ENCODE results near the gene GALR2.
"Not testable (repeated sequence)": the region's sequence is repeated elsewhere in the genome, so short reads cannot be mapped to it uniquely, and the experiment has no call there.

Gene GALR2

GRCh38 chr17:76038050-76038449 lies 36.5 kb upstream of the GALR2 start:
- no peak overlapping the region for H3K9ac ChIP-seq (ENCODE audit: low read length)
- no peak overlapping the region for H3K4me3 ChIP-seq (ENCODE audit: low read length)
- H3K27me3 ChIP-seq (ENCODE audit: control insufficient read depth, insufficient read depth, low read length), result no peaks in the 10 kb centered on the region
- H3K36me3 ChIP-seq (ENCODE audit: control insufficient read depth, low read depth, low read length), result peaks cover 35% of the 10 kb centered on the region
- H3K27ac ChIP-seq (ENCODE audit: low read length), result no peak overlapping the region
- no peaks in the 10 kb centered on the region for H3K9me3 ChIP-seq (ENCODE audit: control insufficient read depth, low read depth, low read length)
- peaks cover 17% of the 10 kb centered on the region for H3K4me1 ChIP-seq (ENCODE audit: control insufficient read depth, low read depth, low read length)

- Histone ChIP-seq H3K4me3 (ENCODE audit: low read length) (no peak overlapping the region), H3K36me3 (ENCODE audit: control insufficient read depth, low read depth, low read length) (peaks cover 46% of the 10 kb centered on the region), H3K9ac (ENCODE audit: low read length) (no peak overlapping the region), H3K4me1 (ENCODE audit: control insufficient read depth, low read depth, low read length) (peaks cover 17% of the 10 kb centered on the region), H3K27ac (ENCODE audit: low read length) (no peak overlapping the region), H3K9me3 (ENCODE audit: control insufficient read depth, low read depth, low read length) (no peaks in the 10 kb centered on the region), H3K27me3 (ENCODE audit: control insufficient read depth, insufficient read depth, low read length) (no peaks in the 10 kb centered on the region)
Measured at GRCh38 chr17:76039121-76039520, 35.5 kb upstream of the GALR2 start.

- Histone ChIP-seq H3K27me3 (ENCODE audit: control insufficient read depth, insufficient read depth, low read length) (no peaks in the 10 kb centered on the region), H3K36me3 (ENCODE audit: control insufficient read depth, low read depth, low read length) (peaks cover 58% of the 10 kb centered on the region), H3K9ac (ENCODE audit: low read length) (no peak overlapping the region), H3K4me1 (ENCODE audit: control insufficient read depth, low read depth, low read length) (peaks cover 17% of the 10 kb centered on the region), H3K27ac (ENCODE audit: low read length) (no peak overlapping the region), H3K9me3 (ENCODE audit: control insufficient read depth, low read depth, low read length) (no peaks in the 10 kb centered on the region), H3K4me3 (ENCODE audit: low read length) (no peak overlapping the region)
Measured at GRCh38 chr17:76040376-76040775, 34.2 kb upstream of the GALR2 start.

GRCh38 chr17:76042868-76043267 lies 31.7 kb upstream of the GALR2 start:
- Histone ChIP-seq H3K36me3 (ENCODE audit: control insufficient read depth, low read depth, low read length) (peaks cover 78% of the 10 kb centered on the region), H3K4me1 (ENCODE audit: control insufficient read depth, low read depth, low read length) (peaks cover 10% of the 10 kb centered on the region)
- H3K9me3 ChIP-seq (ENCODE audit: control insufficient read depth, low read depth, low read length); H3K27ac ChIP-seq (ENCODE audit: low read length); H3K27me3 ChIP-seq (ENCODE audit: control insufficient read depth, insufficient read depth, low read length); H3K4me3 ChIP-seq (ENCODE audit: low read length); H3K9ac ChIP-seq (ENCODE audit: low read length): not testable (repeated sequence)

GRCh38 chr17:76044475-76045007 lies 30.0 kb upstream of the GALR2 start:
- Histone ChIP-seq H3K4me1 (ENCODE audit: control insufficient read depth, low read depth, low read length) (peaks cover 10% of the 10 kb centered on the region), H3K36me3 (ENCODE audit: control insufficient read depth, low read depth, low read length) (peaks cover 80% of the 10 kb centered on the region)
- H3K27ac ChIP-seq (ENCODE audit: low read length); H3K27me3 ChIP-seq (ENCODE audit: control insufficient read depth, insufficient read depth, low read length); H3K9ac ChIP-seq (ENCODE audit: low read length); H3K4me3 ChIP-seq (ENCODE audit: low read length); H3K9me3 ChIP-seq (ENCODE audit: control insufficient read depth, low read depth, low read length): not testable (repeated sequence)

- H3K36me3 ChIP-seq (ENCODE audit: control insufficient read depth, low read depth, low read length), result peaks cover 79% of the 10 kb centered on the region
- H3K9ac ChIP-seq (ENCODE audit: low read length), result no peak overlapping the region
- H3K27me3 ChIP-seq (ENCODE audit: control insufficient read depth, insufficient read depth, low read length), result no peaks in the 10 kb centered on the region
- H3K4me1 ChIP-seq (ENCODE audit: control insufficient read depth, low read depth, low read length), result peaks cover 3% of the 10 kb centered on the region
- no peaks in the 10 kb centered on the region for H3K9me3 ChIP-seq (ENCODE audit: control insufficient read depth, low read depth, low read length)
- H3K4me3 ChIP-seq (ENCODE audit: low read length), result no peak overlapping the region
- H3K27ac ChIP-seq (ENCODE audit: low read length), result no peak overlapping the region
Measured at GRCh38 chr17:76046064-76046463, 28.5 kb upstream of the GALR2 start.

- no peak overlapping the region for H3K9ac ChIP-seq (ENCODE audit: low read length)
- H3K27me3 ChIP-seq (ENCODE audit: control insufficient read depth, insufficient read depth, low read length), result no peaks in the 10 kb centered on the region
- peaks cover 71% of the 10 kb centered on the region for H3K36me3 ChIP-seq (ENCODE audit: control insufficient read depth, low read depth, low read length)
- no peaks in the 10 kb centered on the region for H3K4me1 ChIP-seq (ENCODE audit: control insufficient read depth, low read depth, low read length)
- no peak overlapping the region for H3K4me3 ChIP-seq (ENCODE audit: low read length)
- no peaks in the 10 kb centered on the region for H3K9me3 ChIP-seq (ENCODE audit: control insufficient read depth, low read depth, low read length)
- H3K27ac ChIP-seq (ENCODE audit: low read length), result no peak overlapping the region
Measured at GRCh38 chr17:76048025-76048605, 26.5 kb upstream of the GALR2 start.

- no peak overlapping the region for H3K27ac ChIP-seq (ENCODE audit: low read length)
Measured at GRCh38 chr17:76048711-76049110, 25.9 kb upstream of the GALR2 start.

GRCh38 chr17:76049239-76049638 lies 25.3 kb upstream of the GALR2 start:
- H3K9ac ChIP-seq (ENCODE audit: low read length), result no peak overlapping the region
- H3K9me3 ChIP-seq (ENCODE audit: control insufficient read depth, low read depth, low read length), result no peaks in the 10 kb centered on the region
- peaks cover 69% of the 10 kb centered on the region for H3K36me3 ChIP-seq (ENCODE audit: control insufficient read depth, low read depth, low read length)
- no peaks in the 10 kb centered on the region for H3K4me1 ChIP-seq (ENCODE audit: control insufficient read depth, low read depth, low read length)
- H3K4me3 ChIP-seq (ENCODE audit: low read length), result no peak overlapping the region
- H3K27ac ChIP-seq (ENCODE audit: low read length), result no peak overlapping the region
- H3K27me3 ChIP-seq (ENCODE audit: control insufficient read depth, insufficient read depth, low read length), result no peaks in the 10 kb centered on the region

More at GRCh38 chr17:76048711-76049110, 25.9 kb upstream of the GALR2 start:
- Histone ChIP-seq H3K4me3 (ENCODE audit: low read length) (no peak overlapping the region), H3K9me3 (ENCODE audit: control insufficient read depth, low read depth, low read length) (no peaks in the 10 kb centered on the region), H3K9ac (ENCODE audit: low read length) (no peak overlapping the region), H3K4me1 (ENCODE audit: control insufficient read depth, low read depth, low read length) (no peaks in the 10 kb centered on the region), H3K27me3 (ENCODE audit: control insufficient read depth, insufficient read depth, low read length) (no peaks in the 10 kb centered on the region), H3K36me3 (ENCODE audit: control insufficient read depth, low read depth, low read length) (peaks cover 69% of the 10 kb centered on the region)

- H3K4me1 ChIP-seq (ENCODE audit: control insufficient read depth, low read depth, low read length), result no peaks in the 10 kb centered on the region
- peaks cover 61% of the 10 kb centered on the region for H3K36me3 ChIP-seq (ENCODE audit: control insufficient read depth, low read depth, low read length)
- H3K27ac ChIP-seq (ENCODE audit: low read length), result no peak overlapping the region
Measured at GRCh38 chr17:76049836-76050537, 24.6 kb upstream of the GALR2 start.

GRCh38 chr17:76050538-76051467 lies 23.8 kb upstream of the GALR2 start:
- no peaks in the 10 kb centered on the region for H3K27me3 ChIP-seq (ENCODE audit: control insufficient read depth, insufficient read depth, low read length)
- H3K27ac ChIP-seq (ENCODE audit: low read length), result no peak overlapping the region
- H3K9me3 ChIP-seq (ENCODE audit: control insufficient read depth, low read depth, low read length), result no peaks in the 10 kb centered on the region
- peaks cover 53% of the 10 kb centered on the region for H3K36me3 ChIP-seq (ENCODE audit: control insufficient read depth, low read depth, low read length)
- no peaks in the 10 kb centered on the region for H3K4me1 ChIP-seq (ENCODE audit: control insufficient read depth, low read depth, low read length)
- H3K4me3 ChIP-seq (ENCODE audit: low read length), result no peak overlapping the region
- no peak overlapping the region for H3K9ac ChIP-seq (ENCODE audit: low read length)

More at GRCh38 chr17:76049836-76050537, 24.6 kb upstream of the GALR2 start:
- Histone ChIP-seq H3K27me3 (ENCODE audit: control insufficient read depth, insufficient read depth, low read length) (no peaks in the 10 kb centered on the region), H3K9ac (ENCODE audit: low read length) (no peak overlapping the region), H3K9me3 (ENCODE audit: control insufficient read depth, low read depth, low read length) (no peaks in the 10 kb centered on the region), H3K4me3 (ENCODE audit: low read length) (no peak overlapping the region)
